Measurements from ENCODE around the gene FAM193B.

The FAM193B gene

GRCh38 chr5:177594071-177594470 lies 39.7 kb upstream of the FAM193B start:
- TF ChIP-seq, protein P1, sequence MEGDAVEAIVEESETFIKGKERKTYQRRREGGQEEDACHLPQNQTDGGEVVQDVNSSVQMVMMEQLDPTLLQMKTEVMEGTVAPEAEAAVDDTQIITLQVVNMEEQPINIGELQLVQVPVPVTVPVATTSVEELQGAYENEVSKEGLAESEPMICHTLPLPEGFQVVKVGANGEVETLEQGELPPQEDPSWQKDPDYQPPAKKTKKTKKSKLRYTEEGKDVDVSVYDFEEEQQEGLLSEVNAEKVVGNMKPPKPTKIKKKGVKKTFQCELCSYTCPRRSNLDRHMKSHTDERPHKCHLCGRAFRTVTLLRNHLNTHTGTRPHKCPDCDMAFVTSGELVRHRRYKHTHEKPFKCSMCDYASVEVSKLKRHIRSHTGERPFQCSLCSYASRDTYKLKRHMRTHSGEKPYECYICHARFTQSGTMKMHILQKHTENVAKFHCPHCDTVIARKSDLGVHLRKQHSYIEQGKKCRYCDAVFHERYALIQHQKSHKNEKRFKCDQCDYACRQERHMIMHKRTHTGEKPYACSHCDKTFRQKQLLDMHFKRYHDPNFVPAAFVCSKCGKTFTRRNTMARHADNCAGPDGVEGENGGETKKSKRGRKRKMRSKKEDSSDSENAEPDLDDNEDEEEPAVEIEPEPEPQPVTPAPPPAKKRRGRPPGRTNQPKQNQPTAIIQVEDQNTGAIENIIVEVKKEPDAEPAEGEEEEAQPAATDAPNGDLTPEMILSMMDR (conservative IDR thresholded peaks at IDR 0.05; ENCODE audit: control insufficient read depth, insufficient read depth, low read depth, low read length), result no peak
- H3K4me3 ChIP-seq (ENCODE audit: control insufficient read depth, low read depth, low read length), result no peak overlapping the region
- DNase-seq (ENCODE audit: low read depth), result no peak

GRCh38 chr5:177593511-177593910 lies 39.1 kb upstream of the FAM193B start:
- TF ChIP-seq, protein P1 (conservative IDR thresholded peaks at IDR 0.05; ENCODE audit: control insufficient read depth, insufficient read depth, low read depth, low read length), result no peak
- H3K4me3 ChIP-seq (ENCODE audit: control insufficient read depth, low read depth, low read length), result peak overlapping the region; percentile 93
- DNase-seq (ENCODE audit: low read depth), result no peak

DNA sequence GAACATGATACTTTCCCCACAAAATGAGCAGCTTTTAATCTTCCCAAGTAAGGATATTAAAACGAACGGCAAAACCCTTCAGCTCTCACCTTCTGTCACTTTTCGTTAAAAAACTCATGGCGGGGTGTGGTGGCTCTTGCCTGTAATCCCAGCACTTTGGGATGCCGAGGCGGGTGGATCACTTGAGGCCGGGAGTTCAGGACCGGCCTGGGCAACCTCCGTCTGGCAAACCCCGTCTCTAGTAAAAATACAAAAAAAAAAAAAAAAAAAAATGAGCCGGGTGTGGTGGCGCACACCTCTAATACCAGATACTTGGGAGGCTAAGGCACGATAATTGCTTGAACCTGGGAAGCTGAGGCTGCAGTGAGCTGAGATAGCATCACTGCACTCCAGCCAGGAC lies 38.5 kb upstream of the FAM193B start:
- TF ChIP-seq, protein P1 (conservative IDR thresholded peaks at IDR 0.05; ENCODE audit: control insufficient read depth, insufficient read depth, low read depth, low read length), result no peak
- DNase-seq (ENCODE audit: low read depth), result no peak
- peak overlapping the region; percentile 93 for H3K4me3 ChIP-seq (ENCODE audit: control insufficient read depth, low read depth, low read length)

- peak; percentile 65 for DNase-seq (ENCODE audit: low read depth)
- H3K4me3 ChIP-seq (ENCODE audit: control insufficient read depth, low read depth, low read length), result peak within 1 kb of the TSS; percentile 93
- TF ChIP-seq, protein P1 (conservative IDR thresholded peaks at IDR 0.05; ENCODE audit: control insufficient read depth, insufficient read depth, low read depth, low read length), result no peak
Measured at GRCh38 chr5:177592010-177592834, 37.9 kb upstream of the FAM193B start, which contains the start of gene TMED9. Gene TMED9 (plus strand): TSS chr5:177592203. CDS start chr5:177592215, 12 bp downstream.

GRCh38 chr5:177591690-177592009 lies 37.3 kb upstream of the FAM193B start:
- TF ChIP-seq, protein P1 (conservative IDR thresholded peaks at IDR 0.05; ENCODE audit: control insufficient read depth, insufficient read depth, low read depth, low read length), result no peak
- DNase-seq (ENCODE audit: low read depth), result no peak
- H3K4me3 ChIP-seq (ENCODE audit: control insufficient read depth, low read depth, low read length), result peak overlapping the region; percentile 55

- no peak for DNase-seq (ENCODE audit: low read depth)
- TF ChIP-seq, protein P1 (conservative IDR thresholded peaks at IDR 0.05; ENCODE audit: control insufficient read depth, insufficient read depth, low read depth, low read length), result no peak
- no peak overlapping the region for H3K4me3 ChIP-seq (ENCODE audit: control insufficient read depth, low read depth, low read length)
Measured at GRCh38 chr5:177590406-177590805, 36.0 kb upstream of the FAM193B start.

Data from fibroblast of mammary gland (primary cell).